ENCODE measurements around the gene PEX1.
"Not testable (repeated sequence)": the region's sequence is repeated elsewhere in the genome, so short reads cannot be mapped to it uniquely, and the experiment has no call there.

PEX1 gene

DNA sequence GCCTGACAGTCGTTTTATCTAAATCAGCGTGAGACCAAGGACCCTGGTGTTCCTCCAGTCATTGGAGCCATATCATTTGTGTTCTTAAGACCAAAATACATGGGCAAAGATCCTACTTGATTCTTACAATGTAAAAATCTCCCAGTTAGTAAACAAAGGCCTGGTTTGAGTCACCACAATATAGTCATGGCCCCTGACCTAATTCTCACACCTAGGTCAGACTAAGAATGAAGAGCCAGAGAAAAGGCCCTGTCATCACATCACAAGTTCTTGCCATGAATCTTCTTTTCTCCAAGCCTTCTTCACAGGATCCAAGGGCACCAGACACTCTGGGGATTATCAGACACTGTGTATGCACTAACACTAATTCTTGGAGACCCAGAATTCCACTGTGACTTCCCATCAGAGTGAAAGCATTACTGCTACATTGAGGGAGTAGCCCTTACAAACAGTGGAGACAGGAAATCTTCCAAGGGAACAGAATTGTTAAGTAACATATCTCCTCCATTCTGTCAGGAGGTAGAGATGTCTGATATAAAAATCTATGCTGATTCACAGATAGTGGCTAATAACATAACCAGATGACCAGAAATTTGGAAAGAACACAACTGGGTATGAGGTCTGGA is 42.9 kb downstream of the PEX1 start:
- no peak for TF ChIP-seq ZNF843 (tag by site-specific recombination; IDR thresholded peaks at IDR 0.05)
- TF ChIP-seq ZNF623 (tag by site-specific recombination; IDR thresholded peaks at IDR 0.05), result no peak
- no peak for TF ChIP-seq ZNF585B (tag by site-specific recombination; IDR thresholded peaks at IDR 0.05)
- TF ChIP-seq ZNF548 (tag by site-specific recombination; IDR thresholded peaks at IDR 0.05), result no peak
- no peak for TF ChIP-seq OVOL3 (tag by site-specific recombination; IDR thresholded peaks at IDR 0.05)
- no peak for TF ChIP-seq ZNF571 (tag by site-specific recombination; IDR thresholded peaks at IDR 0.05)
- no peak for TF ChIP-seq ZNF112 (tag by site-specific recombination; IDR thresholded peaks at IDR 0.05)
- no peak for TF ChIP-seq ZNF561 (tag by site-specific recombination; IDR thresholded peaks at IDR 0.05; ENCODE audit: borderline replicate concordance)
- no peak for TF ChIP-seq KLF16 (tag by site-specific recombination; IDR thresholded peaks at IDR 0.05)
- TF ChIP-seq ZIC2 (tag by site-specific recombination; IDR thresholded peaks at IDR 0.05), result no peak
- no peak for TF ChIP-seq ZNF792 (tag by site-specific recombination; IDR thresholded peaks at IDR 0.05)
- TF ChIP-seq ZNF266 (tag by site-specific recombination; IDR thresholded peaks at IDR 0.05; ENCODE audit: low read depth), result no peak
- TF ChIP-seq, protein P1, sequence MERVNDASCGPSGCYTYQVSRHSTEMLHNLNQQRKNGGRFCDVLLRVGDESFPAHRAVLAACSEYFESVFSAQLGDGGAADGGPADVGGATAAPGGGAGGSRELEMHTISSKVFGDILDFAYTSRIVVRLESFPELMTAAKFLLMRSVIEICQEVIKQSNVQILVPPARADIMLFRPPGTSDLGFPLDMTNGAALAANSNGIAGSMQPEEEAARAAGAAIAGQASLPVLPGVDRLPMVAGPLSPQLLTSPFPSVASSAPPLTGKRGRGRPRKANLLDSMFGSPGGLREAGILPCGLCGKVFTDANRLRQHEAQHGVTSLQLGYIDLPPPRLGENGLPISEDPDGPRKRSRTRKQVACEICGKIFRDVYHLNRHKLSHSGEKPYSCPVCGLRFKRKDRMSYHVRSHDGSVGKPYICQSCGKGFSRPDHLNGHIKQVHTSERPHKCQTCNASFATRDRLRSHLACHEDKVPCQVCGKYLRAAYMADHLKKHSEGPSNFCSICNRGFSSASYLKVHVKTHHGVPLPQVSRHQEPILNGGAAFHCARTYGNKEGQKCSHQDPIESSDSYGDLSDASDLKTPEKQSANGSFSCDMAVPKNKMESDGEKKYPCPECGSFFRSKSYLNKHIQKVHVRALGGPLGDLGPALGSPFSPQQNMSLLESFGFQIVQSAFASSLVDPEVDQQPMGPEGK (tag by site-specific recombination; IDR thresholded peaks at IDR 0.05), result no peak
- no peak for TF ChIP-seq ZNF16 (tag by site-specific recombination; IDR thresholded peaks at IDR 0.05; ENCODE audit: low read depth)
- TF ChIP-seq ZFP69B (tag by site-specific recombination; IDR thresholded peaks at IDR 0.05), result no peak
- Histone ChIP-seq H3K27ac (ENCODE audit: extremely low read depth, low read depth, low read length) (no peak overlapping the region), H3K9me3 (ENCODE audit: control insufficient read depth, insufficient read depth, low read depth, low read length) (no peaks in the 10 kb centered on the region), H3K4me1 (ENCODE audit: control insufficient read depth, insufficient read depth, low read length) (no peaks in the 10 kb centered on the region), H3K36me3 (ENCODE audit: control insufficient read depth in 2 of 2, insufficient read depth in 1 of 2, low read length in 2 of 2) (peaks cover 42 to 43% of the 10 kb centered on the region in 2 experiments), H3K4me3 (ENCODE audit: low read depth, low read length) (no peak overlapping the region)
- ChIA-PET POLR2A (no interaction called here), CTCF (no interaction called here)

DNA sequence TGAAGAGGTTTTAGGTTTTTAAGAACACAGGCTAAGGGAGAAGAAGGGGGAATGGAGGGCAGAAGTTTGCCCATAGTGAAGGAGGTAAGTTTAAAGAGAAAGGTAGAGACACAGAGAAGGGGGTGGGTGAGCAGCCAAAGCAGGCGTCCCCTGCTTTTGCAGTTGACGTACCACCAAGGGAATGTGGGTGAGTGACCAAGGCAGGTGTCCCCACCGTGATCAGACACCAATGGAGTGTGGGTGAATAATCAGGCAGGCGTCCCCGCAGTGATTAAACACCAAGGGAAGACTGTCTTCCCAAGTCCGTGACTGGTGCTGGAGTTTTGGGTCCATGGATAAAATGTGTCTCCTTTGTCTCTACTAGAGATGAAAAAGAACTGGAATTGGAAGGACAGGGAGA is 44.1 kb downstream of the PEX1 start:
- H3K4me3 ChIP-seq (ENCODE audit: low read depth, low read length); H3K27ac ChIP-seq (ENCODE audit: extremely low read depth, low read depth, low read length); POLR2A ChIA-PET; H3K9me3 ChIP-seq (ENCODE audit: control insufficient read depth, insufficient read depth, low read depth, low read length); H3K4me1 ChIP-seq (ENCODE audit: control insufficient read depth, insufficient read depth, low read length): not testable (repeated sequence)
- CTCF ChIA-PET, result interaction anchor here (0.6 kb wide), 1 partner anchor 23 kb away, joined by 4 read pairs; no protein-coding TSS in a partner anchor
- H3K36me3 ChIP-seq (ENCODE audit: control insufficient read depth in 2 of 2, insufficient read depth in 1 of 2, low read length in 2 of 2), result peaks cover 32 to 33% of the 10 kb centered on the region in 2 experiments

DNA sequence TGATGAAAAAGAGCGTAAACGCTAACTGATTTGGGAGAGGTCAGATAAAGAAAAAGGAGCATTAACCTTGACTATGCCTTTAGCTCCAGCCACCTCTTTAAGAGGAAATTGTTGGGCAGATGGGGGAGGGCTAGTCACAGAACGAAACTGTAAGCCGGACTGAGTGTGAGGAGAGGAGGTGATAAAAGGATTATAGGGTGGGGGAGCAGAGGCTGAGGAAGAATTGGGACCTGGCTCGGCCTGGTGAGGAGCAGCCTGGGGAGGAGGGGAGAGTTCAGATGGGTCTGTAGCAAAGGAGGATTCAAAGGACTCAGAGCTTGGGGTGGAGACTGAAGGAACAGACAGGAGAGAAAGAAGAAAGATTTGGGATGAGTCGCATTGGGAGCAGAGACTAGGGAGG is 44.7 kb downstream of the PEX1 start:
- H3K9me3 ChIP-seq (ENCODE audit: control insufficient read depth, insufficient read depth, low read depth, low read length); H3K4me3 ChIP-seq (ENCODE audit: low read depth, low read length); H3K27ac ChIP-seq (ENCODE audit: extremely low read depth, low read depth, low read length); POLR2A ChIA-PET; H3K4me1 ChIP-seq (ENCODE audit: control insufficient read depth, insufficient read depth, low read length): not testable (repeated sequence)
- H3K36me3 ChIP-seq (ENCODE audit: control insufficient read depth in 2 of 2, insufficient read depth in 1 of 2, low read length in 2 of 2), result peaks cover 26 to 27% of the 10 kb centered on the region in 2 experiments
- CTCF ChIA-PET, result interaction anchor here (0.6 kb wide), 1 partner anchor 23 kb away, joined by 4 read pairs; no protein-coding TSS in a partner anchor

DNA sequence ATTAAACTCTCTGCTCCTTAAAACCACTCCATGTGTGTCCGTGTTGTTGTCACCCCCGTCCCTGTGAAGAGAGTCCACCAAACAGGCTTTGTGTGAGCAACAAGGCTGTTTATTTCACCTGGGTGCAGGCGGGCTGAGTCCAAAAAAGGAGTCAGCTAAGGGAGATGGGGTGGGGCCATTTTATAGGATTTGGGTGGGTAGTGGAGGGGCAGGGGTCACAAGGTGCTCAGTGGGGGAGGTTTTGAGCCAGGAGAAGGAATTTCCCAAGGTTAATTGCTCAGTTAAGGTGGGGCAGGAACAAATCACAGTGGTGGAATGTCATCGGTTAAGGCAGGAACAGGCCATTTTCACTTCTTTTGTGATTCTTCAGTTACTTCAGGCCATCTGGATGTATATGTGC is 49.2 kb downstream of the PEX1 start:
- H3K4me1 ChIP-seq (ENCODE audit: control insufficient read depth, insufficient read depth, low read length); H3K9me3 ChIP-seq (ENCODE audit: control insufficient read depth, insufficient read depth, low read depth, low read length); H3K36me3 ChIP-seq (ENCODE audit: control insufficient read depth in 2 of 2, insufficient read depth in 1 of 2, low read length in 2 of 2); CTCF ChIA-PET; H3K4me3 ChIP-seq (ENCODE audit: low read depth, low read length); H3K27ac ChIP-seq (ENCODE audit: extremely low read depth, low read depth, low read length): not testable (repeated sequence)
- POLR2A ChIA-PET, result interaction anchor here (0.6 kb wide), 1 partner anchor 231 kb away, joined by 5 read pairs; no protein-coding TSS in a partner anchor
